NCI-H748 (cell line): ENCODE measurements around the gene CCND1.
A peak's percentile ranks its signal among the peaks of the same experiment; 100 is the strongest.

Source experiments
- DNase-seq: peaks from one replicate; lab custom pipeline; 2025; ENCODE audit not compliant: unreplicated experiment; lab: John Stamatoyannopoulos, UW

CCND1 gene

DNA sequence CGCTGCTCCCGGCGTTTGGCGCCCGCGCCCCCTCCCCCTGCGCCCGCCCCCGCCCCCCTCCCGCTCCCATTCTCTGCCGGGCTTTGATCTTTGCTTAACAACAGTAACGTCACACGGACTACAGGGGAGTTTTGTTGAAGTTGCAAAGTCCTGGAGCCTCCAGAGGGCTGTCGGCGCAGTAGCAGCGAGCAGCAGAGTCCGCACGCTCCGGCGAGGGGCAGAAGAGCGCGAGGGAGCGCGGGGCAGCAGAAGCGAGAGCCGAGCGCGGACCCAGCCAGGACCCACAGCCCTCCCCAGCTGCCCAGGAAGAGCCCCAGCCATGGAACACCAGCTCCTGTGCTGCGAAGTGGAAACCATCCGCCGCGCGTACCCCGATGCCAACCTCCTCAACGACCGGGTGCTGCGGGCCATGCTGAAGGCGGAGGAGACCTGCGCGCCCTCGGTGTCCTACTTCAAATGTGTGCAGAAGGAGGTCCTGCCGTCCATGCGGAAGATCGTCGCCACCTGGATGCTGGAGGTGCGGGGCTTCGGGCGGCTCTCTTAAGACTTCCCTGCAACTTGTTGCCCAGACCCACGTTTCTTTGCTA, at the start of gene CCND1:
CCND1 (plus strand) TSS at position 162 of the 587 bp plus-strand sequence; CDS start at position 320, 158 bp downstream.
- DNase-seq, result peak; percentile 79

DNA sequence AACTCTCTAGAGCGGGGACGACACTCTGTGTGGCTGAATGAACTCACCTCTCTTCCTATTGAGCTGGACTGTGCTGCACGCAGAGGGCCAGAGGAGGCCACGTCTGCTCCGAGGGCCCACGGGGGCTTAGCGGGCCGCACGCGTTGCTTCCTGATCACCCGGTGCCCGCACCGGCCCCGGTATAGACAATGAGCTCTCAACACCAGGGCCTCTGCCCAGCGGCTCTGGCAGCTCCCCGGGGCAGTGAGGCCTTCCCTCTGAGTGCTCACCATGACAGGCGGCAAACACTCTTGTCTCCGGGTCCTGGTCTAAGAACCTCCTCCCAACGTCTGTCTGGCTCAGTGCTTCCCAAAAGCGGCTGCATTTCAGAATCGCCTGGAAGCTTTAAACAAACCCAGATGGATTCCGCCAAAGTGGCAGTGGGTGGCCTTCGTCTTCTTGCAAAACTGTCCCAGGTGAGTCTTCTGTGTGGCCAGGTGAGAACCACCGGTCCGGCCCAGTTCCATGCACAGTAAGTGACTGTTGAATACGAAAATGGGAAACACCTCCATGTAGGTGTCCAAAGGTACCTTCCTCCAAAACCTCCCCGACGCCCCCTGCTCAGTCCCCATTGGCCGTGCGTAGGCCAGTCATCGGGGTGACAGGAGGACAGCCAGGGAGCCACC, 47.8 kb upstream of the CCND1 start:
- no peak for DNase-seq

DNA sequence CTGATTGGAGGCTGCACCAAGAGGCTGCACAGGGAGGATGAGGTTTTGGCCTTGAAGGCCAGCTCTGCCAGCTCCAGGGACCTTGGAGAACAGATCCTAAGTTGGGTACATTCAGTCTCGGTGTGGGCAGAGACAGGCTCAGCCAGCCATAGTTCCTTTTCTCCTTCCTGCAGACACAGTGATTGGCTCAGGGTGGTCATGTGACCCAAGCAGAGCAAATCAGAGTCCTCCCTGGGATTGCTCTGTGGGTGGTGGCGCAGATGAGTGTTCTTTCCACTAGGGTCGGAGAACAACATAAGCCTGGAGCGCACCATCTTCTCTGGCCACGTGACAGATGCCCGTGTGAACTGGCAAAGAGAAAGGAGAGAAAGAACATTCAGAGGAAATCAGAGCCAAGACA, 47.1 kb upstream of the CCND1 start:
- DNase-seq, result no peak

DNA sequence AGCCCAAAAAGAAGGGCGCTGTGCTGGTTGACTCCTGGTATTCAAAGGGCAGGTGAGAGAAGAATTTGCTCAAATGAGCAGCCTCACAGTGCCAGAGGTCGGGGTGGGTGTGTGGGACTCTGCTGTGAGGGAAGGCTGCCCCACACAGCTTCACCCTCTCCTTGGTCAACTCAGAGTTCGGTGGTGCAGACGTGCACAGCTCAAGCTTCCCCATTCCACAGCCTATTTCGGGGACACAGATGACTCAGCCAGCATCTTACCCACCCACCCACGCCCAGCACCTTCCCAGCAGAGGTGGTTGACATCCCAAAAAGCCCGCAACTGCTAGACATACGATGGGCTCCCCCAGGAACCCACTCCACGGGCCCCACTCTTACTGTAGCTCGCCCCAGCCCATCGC, 46.5 kb upstream of the CCND1 start:
- DNase-seq, result no peak

DNA sequence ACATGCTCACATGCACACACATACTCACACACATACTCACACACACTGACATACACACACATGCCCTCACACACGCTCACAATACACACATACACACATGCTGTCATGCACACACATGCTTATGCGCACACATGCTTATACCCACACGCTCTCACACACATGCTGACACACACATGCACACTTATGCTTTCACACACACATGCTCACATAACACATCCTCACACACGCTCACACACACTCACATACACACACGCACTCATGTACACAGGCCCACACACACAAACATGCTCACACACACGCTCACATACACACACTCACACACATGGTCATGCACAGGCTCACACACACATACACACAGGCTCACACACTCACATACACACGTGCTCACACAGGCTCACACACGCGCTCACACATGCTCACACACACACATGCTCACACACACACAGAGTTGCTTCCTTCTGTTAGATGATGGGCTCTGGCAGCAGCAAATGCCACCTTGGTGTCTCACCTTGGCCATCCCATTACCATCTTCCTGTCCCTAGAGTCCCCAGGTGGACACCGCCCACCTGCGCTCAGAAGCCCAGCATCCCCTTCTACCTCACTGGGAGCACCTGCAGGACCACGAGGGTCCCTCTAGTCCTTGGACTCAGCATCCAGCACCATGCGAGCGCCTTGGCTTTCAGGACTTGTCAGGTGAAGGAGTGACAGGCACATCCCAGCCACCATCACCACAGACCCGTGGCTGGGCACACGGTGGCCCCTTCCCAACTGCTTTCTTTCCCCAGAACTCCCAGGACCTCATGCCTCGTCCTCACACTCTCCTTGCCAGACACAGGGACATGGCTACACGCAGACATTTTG, 44.9 kb upstream of the CCND1 start:
- DNase-seq, result no peak

DNA sequence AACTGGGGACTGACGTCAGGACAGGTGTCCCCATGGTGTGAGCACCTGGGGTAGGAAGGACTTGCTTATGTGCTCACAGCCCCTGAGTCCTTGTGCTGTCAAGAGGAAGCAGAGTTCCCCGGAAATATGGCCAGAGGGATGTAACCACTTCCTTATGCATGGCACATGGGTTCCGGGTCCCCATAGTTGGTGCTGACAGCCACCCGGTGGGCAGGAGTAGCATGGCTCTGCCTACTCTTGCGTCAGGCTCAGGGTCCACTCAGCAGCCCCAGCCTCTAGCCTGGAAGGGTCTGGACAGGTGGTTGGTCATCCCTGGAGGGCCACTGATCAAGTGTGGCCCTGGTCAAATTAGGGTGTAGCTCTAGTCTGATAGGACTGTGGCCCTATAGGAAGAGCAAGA, 42.8 kb upstream of the CCND1 start:
- no peak for DNase-seq

DNA sequence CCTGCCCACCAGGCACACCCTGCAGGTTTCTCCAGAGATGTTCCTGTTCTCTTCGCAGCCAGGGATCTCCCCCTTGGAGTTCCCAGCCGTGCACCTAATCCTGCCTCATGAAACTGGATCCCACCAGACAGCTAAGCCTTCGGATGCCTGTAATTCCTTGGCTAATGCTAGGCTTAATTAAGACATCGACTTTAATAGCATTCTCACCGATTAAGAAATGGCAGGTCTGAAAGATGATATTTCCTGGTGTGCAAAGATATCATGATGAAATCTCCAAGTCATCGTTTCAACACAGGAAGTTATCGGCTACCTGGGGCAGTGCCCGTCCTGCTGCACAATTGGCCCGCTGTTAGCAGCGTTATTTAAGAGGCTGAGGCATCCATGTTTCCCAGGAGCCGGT, 41.5 kb upstream of the CCND1 start:
- no peak for DNase-seq

DNA sequence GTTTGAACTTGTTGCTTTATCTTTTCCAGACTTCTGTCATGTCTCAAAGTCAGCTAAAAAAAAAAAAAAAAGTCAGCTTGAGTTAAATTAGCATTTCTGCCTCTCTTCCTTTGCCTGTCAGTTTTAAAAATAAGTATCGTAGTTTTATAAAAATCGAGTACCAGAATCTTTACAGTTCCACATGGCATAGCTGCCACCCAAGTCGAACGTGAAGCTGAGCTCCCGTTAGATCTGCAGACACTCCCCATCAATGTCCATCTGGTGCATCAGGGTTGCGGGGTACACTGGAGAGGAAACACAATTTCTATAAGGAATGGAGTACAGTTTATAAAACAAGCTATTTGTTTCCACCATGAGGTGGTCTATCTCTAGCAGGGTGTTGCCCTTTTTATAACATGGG, 41.0 kb upstream of the CCND1 start:
- no peak for DNase-seq

DNA sequence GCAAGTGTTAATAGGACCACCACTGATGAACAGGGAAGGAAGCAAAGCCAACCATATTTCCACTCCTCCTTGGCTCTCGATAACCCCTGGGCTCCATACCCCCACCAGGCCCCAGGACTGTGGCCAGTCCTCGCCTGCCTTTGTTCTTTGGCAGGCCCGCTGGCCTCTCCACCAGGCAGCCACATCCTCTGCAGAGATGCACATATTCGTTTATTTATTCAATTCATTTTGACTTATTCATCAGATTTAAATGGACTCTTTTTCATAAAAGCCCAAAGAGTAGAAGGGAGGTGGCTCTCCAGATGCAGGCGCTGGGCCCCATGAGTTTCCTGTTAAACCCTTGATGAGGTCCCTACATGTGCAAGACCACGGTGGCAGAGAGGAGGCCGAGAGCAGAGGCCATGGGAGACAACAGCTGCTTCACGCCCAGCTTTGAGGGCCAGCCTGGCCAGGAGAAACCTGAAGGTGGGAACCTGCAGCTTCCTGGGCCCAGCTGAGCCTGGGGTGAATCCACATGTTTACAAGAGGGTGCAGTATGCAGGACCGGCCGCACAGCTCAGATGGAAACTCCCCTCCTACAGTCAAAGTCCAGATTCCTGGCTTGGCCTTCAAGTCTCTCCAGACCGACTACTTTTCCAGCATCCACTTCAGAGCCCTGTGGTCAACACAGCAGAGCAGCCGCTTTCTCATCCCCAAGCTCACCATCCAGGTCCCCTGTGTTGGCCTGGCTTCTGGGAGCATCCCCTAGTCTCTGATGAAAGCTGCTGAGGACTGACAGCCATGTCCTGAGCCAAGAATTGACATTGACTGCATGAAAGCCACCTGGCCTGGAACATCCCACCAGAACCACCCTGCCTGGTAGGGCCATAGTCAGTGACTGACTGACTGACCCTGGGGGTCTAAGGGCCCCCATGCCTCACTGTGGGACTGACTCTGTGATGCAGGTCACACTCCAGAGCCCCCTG, 39.7 kb upstream of the CCND1 start:
- no peak for DNase-seq

DNA sequence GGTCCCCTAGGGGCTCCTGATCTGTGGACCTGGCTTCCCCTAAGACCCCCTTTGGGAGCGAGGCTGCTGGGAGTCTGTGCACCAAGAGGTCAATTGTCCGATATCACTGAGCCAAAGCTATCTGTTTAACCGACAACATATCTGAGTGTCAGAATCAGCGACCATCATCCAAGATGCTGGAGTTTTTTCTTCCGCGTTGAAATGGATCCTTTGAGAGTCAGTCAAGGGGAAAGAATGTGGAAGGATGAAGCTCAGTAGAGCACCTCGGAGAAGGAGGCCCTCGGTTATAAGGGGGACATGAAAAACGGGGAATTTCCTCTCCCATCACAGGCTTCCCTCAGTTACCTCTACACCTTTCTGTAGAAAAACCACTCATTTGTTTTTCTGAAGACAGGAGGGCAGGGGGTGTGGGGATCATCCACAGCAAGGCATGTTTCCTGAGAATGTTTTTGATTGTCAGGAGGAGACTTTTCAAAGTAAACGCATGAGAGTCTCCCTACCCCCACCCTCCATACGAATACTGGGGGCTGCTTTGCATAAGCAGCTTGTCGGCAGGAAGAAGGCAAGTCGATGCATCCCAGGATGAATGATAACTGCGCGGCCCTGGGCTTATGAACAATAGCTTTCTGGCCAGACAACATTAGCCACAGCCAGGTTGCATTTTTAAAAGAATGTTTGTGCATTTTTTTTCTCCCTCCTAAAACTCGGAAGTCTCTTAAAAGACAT, 37.7 kb upstream of the CCND1 start:
- no peak for DNase-seq

DNA sequence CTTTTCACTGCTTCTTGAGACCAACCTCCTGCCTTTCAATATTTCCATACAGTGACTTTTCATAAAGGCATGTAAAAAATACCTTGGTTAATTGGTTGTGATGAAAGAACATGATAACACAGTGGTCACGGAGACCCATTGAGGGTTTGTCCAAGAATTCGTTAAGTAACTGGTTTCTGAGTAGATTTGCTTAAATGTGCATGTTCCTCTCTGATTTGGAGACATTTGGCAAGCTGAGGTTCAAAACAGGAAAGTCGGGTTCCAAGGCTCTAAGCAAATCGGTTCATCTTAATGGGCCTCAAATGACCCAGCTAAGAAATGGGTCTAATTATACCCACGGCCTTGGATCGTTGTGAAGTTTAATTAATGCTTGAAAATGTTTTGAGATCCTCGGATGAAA, 36.9 kb upstream of the CCND1 start:
- DNase-seq, result no peak

DNA sequence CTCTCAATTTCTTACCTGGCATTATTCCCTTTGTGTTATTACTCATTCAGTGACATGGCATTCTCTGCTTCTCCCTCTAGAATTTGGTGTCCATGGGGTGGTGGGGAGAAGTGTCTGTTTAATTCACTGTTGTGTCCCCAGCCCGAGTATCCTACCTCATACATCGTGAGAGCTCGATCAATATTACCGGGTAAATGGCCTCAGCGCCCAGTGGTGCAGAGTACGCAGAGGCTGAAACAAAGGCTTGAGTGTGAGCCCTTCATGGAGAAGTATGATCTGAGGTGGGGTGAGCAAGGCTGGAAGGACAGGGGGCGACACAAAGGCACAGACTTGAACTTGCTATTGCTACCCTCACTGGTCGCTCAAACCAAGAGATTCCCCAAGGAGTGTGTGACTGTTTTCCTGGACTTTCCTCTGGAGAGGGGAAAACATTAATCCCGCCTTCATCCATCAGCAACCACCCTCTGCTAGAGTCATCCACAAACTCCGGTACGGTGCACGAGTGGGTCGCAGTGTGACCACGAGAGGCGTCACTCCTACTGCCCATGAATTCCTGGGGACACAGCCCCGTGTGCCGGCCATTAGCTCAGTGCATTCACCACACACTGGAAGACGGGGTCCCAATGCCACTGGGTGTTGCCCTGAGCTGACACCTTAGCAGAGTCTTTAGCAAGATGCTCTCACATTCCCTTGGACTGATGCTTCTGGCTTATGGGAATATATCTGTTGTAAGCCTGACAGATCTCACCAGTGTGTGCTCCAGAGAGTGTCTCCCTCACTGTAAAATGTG, 35.0 kb upstream of the CCND1 start:
- DNase-seq, result no peak

DNA sequence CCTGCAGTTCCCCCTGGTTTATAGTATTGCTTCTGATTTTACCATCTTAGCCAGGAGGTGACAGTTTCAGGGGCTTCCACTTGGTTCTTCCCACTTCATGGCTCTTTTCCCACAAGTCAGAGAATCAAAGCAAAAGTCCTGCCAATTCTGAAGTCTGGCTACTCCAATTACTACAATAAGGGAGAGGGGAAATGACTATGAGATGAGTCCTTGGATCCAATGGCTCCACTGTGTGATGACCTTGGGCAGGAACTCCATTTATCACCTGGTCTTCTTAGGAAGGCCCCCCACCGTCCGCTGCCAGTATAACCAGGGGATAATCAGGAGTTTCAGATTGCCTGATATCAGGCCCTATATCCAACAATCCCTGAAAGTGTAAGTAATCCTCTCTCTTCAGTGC, 31.6 kb upstream of the CCND1 start:
- no peak for DNase-seq

DNA sequence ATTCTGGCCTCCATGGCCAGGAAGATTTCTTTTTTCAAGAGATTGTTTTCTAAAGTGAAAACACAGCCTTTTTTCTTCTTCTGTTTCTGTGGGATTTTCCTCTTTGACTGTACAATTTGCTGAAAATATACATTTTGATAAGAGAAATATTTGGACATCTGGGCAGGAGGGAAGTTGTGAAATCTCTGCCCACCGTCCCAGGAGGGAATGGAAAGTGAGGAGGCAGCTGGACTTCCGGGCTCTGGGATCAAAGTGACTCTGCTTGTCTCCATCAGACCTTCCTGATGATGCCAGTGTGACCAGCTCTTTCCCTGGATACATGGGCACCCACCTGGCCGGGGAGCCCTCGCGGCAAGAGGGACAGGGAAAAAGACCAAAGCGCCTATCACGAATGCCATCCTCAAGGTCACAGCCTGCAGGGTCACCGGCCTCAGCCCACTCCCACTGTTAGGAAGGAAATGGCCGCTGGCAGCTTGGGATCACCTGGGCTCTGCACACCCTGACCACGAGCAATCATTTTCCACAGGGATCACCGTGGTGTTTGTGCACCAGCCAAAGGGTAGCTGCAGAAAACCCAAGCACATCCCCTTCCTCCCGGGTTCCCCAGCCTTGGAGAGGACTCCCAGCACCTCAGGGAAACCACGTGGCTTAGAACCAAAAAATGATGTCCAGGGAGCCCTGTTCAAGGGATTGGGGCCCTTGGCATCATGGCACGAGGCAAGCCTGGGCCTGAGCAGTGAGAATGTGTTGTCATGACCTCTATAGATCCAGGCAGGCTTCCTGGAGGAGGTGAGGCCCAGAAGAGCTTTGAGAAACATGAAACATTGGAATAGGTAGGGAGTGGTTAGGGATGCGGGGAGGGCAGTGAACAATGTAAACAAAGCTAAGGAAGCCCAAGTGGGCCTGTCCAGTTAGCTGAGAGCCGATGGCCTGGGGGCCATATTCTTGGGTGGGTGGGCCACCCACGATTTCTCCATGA, 29.1 kb upstream of the CCND1 start:
- no peak for DNase-seq

DNA sequence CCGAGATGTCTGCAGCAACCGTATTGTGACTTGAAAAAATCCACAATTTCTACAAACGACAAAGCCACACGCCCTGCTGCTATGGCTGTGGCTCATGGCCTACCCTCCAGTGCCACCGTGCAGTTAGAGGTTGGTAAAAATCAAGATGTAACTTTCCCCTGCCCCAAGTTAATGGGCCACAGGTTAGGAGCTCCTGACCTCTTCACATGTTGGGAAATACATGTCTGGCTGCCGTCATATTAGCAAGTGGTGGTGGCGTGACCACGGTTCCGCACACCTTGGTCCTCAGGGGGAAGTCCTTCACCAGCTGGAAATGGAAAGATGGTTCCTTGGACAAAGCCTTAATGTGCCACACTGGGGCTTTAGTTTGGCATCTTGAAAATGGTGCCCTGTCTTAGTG, 27.4 kb upstream of the CCND1 start:
- DNase-seq, result no peak

DNA sequence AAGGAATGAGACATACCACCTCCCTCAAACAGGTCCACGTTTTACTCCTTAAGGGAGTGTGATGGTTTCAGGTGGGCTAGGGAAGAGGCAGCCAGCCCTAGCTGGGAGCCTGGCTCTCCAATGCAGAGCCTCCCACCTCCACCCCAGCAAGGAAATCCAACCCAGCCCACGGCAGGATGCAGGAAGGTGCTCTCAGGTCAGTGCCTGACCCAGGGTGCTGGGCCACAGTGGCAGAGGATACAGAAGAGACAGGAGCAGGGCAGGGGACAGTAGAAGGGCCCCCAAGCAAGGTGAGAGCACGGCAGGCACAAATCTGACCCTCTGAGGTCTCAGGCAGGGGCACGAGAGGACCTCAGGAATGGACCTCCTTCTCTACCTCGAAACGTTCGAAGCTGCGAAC, 26.9 kb upstream of the CCND1 start:
- no peak for DNase-seq

DNA sequence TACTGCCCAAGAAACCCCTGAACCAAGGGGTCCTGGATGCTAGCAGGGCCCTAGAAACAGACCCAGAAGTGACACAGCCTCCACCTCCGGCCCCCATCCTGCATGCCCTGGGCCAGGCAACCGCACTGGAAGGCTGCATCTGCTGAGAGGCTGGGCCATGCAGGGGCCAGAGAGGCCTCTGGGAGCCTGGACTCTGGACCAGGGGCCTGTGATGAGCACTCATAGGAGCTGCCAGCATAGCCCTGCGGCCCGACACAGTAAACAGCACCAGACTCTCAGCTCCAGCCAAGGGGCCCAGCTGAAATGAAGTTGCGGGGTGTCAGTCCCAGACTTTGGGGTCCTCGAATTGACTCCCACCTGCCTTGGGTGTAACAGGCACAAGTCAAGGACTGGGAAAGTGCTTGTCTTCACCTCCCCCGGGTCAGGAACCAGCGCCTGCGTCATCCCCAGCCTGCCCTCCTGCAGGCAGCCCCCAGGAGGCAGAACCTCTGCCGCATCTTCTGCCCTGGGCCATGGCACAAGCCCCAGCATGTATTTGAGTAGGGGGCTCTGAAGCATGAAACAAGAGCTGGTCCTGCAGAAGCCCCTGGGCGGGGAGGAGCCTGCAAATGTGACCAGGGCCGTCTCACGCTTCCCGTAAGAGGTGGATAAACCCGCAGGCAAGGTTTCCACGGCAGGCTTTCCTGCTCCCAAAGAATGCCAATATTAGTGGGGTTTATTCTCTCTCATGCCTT, 25.2 kb upstream of the CCND1 start:
- DNase-seq, result no peak

DNA sequence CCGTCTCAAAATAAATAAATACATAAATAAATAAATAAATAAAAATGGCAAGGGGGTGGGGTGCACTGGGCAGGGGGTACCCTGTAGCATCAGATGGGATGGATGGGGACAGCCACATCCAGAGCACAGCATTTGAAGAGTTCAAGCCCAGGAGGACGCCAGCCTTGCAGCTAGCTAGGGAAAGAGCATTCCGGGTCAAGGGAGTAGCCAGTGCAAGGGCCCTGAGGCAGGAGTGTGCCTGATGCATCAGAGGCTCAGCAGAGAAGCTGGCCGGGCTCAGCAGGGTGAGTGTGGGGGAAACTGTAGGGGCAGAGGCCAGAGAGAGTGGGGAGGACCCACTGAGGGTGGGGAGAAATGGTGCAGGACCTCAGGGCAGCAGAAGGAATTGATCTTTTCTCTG, 23.7 kb upstream of the CCND1 start:
- no peak for DNase-seq
